HL-60 (cell line): ENCODE data around the gene ZNF48.

ENCODE experiments used
- CTCF ChIP-seq: IDR thresholded peaks from one replicate; pipeline ENCODE4 v1.5.1; 2011; ENCODE audit warnings: low read length, control low read depth, inconsistent platforms; ENCODE audit not compliant: insufficient read depth
- POLR2AphosphoS5 ChIP-seq: IDR thresholded peaks from 2 replicates; pipeline ENCODE4 v1.6.1; 2012; ENCODE audit warnings: low read depth

GRCh38 chr16:30406795-30407101 lies 11.5 kb downstream of the ZNF48 start:
- TF ChIP-seq CTCF (no peak), POLR2AphosphoS5 (no peak)
